NCI-H748 treated with DMSO at 0.1 percent for 48 hours (cell line): ENCODE measurements around the gene CBFA2T2.

Experiments
- DNase-seq: peaks from one replicate; lab custom pipeline; 2025; lab: John Stamatoyannopoulos, UW

Gene CBFA2T2

DNA sequence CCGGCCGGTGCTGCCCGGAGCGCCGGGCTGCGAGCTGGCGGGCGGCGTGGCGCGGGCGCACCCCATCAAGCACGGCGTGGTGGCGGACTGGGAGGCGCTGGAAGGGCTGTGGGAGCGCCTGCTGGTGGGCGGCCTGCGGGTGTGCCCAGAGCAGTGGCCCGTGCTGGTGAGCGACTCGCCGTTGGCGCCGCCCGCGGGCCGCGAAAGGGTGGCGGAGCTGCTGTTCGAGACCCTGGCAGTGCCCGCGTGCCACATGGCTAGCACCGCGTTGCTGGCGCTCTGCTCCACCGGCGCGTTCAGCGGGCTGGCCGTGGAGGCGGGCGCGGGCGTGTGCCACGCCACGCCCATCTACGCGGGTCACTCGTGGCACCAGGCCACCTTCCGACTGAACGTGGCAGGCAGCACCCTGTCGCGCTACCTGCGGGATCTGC is 177.4 kb downstream of the CBFA2T2 start:
- DNase-seq: no peak

DNA sequence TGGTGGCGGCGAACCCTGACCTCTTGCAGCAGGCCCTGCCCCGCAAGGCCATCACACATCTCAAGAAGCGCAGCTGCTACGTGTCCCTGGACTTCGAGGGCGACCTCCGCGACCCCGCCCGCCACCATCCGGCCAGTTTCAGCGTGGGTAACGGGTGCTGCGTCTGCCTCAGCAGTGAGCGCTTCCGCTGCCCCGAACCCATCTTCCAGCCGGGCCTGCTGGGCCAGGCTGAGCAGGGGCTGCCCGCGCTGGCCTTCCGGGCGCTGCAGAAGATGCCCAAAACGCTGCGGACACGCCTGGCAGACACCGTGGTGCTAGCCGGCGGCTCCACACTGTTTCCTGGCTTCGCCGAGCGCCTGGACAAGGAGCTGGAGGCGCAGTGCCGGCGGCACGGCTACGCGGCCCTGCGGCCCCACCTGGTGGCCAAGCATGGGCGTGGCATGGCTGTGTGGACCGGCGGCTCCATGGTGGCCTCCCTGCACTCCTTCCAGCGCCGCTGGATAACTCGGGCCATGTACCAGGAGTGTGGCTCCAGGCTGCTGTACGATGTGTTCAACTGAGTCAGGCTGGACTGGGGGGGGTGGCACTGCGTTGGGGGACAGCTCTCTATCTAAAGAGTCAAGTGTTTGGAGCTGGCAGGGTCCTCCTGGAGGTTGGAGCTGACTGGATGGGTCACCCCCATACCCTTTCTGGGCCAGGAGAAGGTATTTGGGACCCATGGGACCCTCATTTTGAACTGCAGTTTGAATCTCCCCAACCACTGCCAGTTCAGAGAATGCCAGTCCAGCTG is 178.0 kb downstream of the CBFA2T2 start:
- DNase-seq: peak; percentile 50

DNA sequence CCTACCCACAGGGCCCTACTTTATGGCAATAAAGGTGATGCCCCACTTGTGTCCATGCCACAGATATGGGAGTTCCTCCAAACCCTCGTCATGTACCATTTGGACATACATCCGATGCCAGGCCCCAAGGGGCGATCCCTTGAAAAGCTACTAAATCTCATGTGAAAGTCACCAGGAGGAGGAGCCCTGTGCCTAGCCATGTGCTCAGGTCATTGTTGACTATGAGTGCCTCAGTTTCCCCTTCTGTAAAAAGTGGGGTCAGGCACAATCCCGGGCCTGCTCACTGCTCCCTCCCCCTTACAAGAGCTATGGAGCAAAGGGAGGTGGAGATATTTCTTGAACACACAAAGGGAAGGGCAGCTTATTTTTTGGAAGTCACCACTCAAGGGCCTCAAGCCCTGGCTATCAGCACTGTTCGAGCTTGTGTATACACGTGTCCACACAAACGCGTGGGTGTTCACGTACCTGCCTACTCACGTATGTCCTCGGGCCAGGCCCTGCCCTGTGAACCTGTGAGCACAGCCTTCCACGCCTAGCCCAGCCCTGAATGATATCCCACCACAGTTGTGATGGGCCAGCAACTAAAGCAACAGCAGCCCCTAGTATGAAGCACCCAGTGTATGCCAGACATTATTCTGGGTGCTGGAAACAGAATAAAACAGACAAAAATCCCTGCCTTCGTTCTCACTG is 178.7 kb downstream of the CBFA2T2 start:
- DNase-seq: no peak

GRCh38 chr20:33669224-33669623 is 179.3 kb downstream of the CBFA2T2 start:
- DNase-seq: no peak

DNA sequence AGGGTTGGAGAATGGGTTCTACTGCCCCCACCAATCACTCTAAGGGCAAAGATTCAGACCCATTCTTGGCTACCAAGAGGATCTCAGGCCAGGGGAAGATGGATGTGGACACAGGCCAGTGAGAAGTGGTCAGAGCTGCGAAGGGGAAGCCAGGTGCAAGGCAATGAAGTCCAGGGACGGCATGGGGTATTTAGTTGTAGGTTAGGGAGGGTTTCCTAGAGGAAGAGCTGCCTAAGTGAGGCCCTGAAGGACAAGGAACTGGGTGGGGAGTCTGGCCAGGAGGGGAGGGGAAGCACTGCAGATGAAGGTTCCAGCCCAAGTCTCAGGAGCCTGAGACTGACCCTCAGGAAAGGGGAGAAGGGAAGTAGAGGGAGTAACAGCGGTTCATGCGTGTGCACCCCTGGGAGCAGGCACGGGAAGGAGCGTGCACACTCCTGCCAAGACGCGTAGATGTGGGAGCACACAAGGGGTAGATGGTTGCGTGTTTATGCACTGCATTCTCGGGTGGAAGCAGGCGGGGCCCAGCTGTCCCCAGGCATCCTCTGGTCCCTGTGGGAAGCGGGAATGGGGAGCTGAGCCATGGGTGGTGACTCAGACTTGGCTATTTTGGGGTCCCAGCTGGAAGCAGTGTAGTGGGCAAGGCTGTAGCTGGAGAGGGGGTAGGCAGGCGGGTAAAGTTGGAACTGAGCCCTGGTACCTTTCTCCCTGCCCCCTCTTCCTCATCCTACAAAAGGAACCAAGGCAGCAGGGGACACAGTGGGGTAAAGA is 180.2 kb downstream of the CBFA2T2 start:
- no peak for DNase-seq

DNA sequence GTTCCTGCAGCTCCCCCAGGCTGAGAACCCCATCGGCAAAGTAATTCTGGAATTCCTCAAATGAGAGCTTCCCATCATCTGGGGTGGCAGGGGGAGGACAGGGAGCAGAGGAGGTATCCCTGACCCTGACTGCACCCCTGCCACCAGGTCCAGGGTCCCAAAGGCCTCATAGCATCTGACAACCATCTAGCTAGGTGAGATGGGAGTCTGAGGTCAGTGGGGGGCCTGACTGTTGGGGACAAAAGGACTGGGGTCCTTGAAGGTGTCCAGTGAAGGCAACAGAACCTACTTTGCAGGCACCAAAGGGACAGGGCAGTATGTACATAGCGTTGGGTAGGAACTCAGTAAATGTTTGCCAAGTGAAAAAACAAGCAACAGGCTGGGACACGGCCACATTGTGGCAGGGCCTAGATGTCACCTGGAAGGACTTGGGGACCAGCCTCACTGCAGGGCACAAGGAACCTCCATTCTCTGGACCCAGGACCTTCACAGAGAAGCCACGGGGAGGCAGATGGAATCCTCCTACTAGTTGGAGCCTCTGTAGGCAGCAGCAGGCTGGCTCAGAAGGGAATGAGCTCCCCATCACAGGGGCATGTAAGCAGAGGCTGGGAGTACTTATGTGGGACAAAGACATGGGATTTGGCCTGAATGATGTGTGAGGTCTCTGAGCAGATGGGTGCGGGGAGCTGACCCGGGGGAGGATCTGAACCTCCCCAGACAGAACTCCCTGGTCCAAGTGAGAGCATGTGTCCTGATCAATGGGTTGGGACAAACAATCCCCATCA is 181.0 kb downstream of the CBFA2T2 start:
- no peak for DNase-seq

GRCh38 chr20:33671573-33672288 is 181.8 kb downstream of the CBFA2T2 start:
- no peak for DNase-seq

- DNase-seq: no peak
Measured at GRCh38 chr20:33672426-33673113, 182.7 kb downstream of the CBFA2T2 start.

- no peak for DNase-seq
Measured at GRCh38 chr20:33673114-33673409, 183.2 kb downstream of the CBFA2T2 start.

GRCh38 chr20:33673410-33674293 is 183.8 kb downstream of the CBFA2T2 start:
- no peak for DNase-seq

DNA sequence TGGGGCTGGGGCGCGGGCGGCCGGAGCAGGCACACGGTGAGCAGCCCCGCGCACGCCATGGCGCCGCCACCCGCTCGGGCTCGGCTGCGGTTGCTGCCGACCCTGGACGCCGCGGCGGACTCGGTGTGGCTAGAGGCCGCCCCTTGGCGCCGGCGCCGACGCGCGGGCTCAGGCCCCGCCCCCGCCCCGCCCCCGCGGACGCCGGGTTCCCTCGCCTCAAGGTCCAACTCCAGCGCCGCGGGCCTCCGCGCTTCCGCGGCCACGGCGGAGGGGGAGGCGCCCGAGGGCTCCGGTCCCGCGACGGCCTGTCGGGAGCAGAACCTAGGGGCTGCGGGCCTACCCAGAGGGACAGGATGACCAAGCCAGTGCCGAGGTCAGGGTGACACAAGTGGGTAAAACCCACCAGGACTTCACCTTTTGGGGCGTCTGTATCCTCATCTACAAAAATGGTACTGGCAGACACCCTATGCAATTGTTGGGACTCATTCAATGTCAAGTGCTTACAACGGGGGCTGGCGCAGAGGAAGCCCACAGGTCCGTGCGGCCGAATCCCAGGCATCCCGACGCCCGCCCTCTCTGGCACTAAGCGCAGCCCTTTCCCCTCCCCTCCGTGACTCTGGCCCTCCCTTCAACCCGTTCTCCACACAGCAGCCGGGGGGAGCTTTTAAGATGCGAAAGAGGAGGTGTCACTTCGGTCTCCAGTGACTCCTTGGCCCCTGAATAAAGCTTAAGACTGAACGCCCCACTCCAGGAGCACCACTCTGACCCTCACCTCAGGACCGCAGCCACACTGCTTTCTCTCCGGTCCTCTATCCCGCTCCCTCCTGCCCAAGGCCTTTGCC is 184.6 kb downstream of the CBFA2T2 start, which contains the start of gene NECAB3:
Gene NECAB3 (minus strand): TSS at position 135 of the 842 bp plus-strand sequence. CDS start 76 bp downstream, at position 59.
- peak; percentile 34 for DNase-seq

DNA sequence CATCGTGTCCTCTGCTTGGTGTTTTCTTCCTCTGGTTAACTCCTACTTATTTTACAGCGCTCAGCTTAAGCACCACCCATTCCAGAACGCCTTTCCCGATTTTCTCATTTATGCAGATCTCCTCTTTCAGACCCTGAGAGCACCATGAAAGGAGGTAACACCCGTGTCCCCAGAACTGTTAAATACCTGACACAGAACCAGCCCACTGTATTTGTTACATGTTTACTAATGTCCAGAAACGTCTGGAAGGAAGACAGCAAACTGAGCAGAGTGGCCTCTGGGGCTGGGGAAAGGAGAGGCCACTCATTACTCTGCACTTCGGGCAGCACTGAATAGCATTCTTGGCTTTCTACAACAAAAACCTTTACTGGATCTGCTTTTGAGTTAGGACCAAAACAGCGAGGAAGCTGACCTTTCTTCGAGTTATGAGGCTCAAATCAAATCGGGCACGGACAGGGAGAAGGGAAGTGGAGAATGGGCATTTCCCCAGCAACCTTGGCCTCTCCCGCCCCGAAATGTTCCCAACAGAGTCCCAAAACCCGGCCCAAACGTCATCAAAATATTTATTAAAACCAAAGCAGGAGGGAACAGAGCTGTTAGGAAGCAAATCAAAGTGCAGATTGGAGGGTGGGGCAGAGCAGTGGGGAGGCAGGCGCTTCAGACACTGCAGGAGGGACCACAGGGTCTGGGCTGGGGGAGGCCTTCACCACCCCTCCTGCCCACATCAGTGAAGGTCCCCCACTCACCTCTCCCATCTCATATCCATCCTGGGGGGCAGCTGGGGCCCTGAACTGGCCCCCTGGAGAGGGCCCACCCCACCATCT is 185.5 kb downstream of the CBFA2T2 start:
- no peak for DNase-seq

GRCh38 chr20:33676121-33676520 is 186.2 kb downstream of the CBFA2T2 start:
- DNase-seq: no peak

GRCh38 chr20:33676652-33677645 is 187.1 kb downstream of the CBFA2T2 start:
- DNase-seq: no peak

- no peak for DNase-seq
Measured at GRCh38 chr20:33677991-33678702, 188.3 kb downstream of the CBFA2T2 start.
